Calu3 (cell line): ENCODE measurements around the gene SPINK1. TPM values are rescaled to one million over a fixed set of nuclear protein-coding genes. Genes with fewer than 3 reads are reported as not detected.

Source experiments
- BruUV-seq: library from RNA; stranded (reverse); fragments of 400-500 nt; replicated peaks from 2 replicates; lab custom pipeline; 2021; lab: Mats Ljungman, UMichigan
- CTCF ChIA-PET: fragments of 300-600 bp; sonication (Branson Sonifier 250); formaldehyde crosslinking; loops from one replicate; lab custom pipeline; 2022; ENCODE audit warnings: antibody characterized with exemption; lab: Charles Lee
- DNase-seq: peaks from one replicate; pipeline ENCODE4 v3.0.0; 2022
- H3K27ac Mint-ChIP-seq: one replicate; pipeline ENCODE4 v1.8.0; 2022; ENCODE audit warnings: mixed read lengths; ENCODE audit not compliant: unreplicated experiment
- H3K27me3 Mint-ChIP-seq: one replicate; pipeline ENCODE4 v1.8.0; 2022; ENCODE audit warnings: mixed read lengths; ENCODE audit not compliant: unreplicated experiment
- H3K36me3 Mint-ChIP-seq: one replicate; pipeline ENCODE4 v1.8.0; 2022; ENCODE audit warnings: mild to moderate bottlenecking, moderate library complexity, mixed read lengths; ENCODE audit not compliant: insufficient read depth, unreplicated experiment
- H3K4me1 Mint-ChIP-seq: one replicate; pipeline ENCODE4 v1.8.0; 2022; ENCODE audit warnings: mild to moderate bottlenecking, low read depth, mixed read lengths; ENCODE audit not compliant: unreplicated experiment
- H3K4me3 Mint-ChIP-seq: one replicate; pipeline ENCODE4 v1.8.0; 2022; ENCODE audit warnings: mild to moderate bottlenecking, low read depth, moderate library complexity, mixed read lengths; ENCODE audit not compliant: unreplicated experiment
- H3K9me3 Mint-ChIP-seq: one replicate; pipeline ENCODE4 v1.8.0; 2022; ENCODE audit warnings: low read depth, mixed read lengths; ENCODE audit not compliant: unreplicated experiment
- intact Hi-C: fragments of 100-400 bp; cut with micrococcal nuclease; formaldehyde crosslinking; loops from one replicate; pipeline ENCODE4 v1.10.0; 2022; ENCODE audit not compliant: unreplicated experiment
- total RNA-seq: library from RNA; stranded (reverse); gene quantifications from 2 replicates; pipeline ENCODE4 v1.2.3, GENCODE V29; 2022
- TF ChIP-seq, protein P1 (sequence below): fragments of 200-600 bp; IDR thresholded peaks from one replicate; pipeline ENCODE4 v1.8.0; 2022; ENCODE audit warnings: antibody characterized with exemption; ENCODE audit not compliant: unreplicated experiment

SPINK1 gene
- total RNA-seq, 1 experiment from 2014 or later: 307 TPM

DNA sequence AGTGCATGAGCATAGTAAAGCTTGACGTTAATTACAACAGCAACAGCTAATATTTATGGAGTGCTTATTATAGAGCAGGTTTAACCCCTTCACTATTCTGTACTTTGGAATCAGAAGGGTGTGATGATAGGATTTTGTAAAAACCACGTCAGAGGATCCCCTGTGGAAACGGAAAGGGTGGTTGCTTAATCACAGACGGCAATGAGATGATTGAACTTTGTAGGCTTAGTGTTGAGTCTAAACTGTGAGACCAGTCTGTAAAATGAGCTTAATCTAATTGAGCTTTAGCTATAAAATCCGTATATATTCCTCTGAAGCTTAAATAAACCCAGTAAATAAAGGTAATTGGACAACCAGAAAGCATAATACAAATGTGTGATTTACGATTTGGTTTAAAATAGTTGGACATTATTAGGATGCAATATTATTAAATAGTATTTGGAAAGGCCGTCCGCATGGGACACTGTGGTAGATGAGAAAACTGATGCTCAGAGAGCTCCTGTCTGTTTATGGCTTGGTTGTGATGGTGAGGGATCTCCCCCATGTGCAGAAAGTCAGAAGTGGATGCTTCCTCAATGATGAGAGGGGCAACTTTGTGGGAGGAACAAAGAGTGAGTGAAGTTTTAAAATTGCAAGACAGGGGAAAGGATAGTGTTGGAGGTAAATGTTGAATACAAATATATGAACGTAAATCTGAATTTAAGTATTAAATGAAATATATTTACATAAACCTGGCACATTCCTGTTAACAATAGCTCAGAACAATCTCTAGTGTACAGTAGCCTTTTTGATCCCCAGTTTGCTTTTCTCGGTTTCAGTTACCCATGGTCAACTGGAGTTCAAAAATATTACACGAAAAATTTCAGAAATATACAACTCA lies 23.7 kb upstream of the SPINK1 start:
- H3K36me3 Mint-ChIP-seq: no peaks in the 10 kb centered on the region
- H3K27ac Mint-ChIP-seq: no peak overlapping the region
- no peak overlapping the region for H3K4me3 Mint-ChIP-seq
- intact Hi-C loops: loop anchor here (5.0 kb wide), 1 partner anchor 252 kb away; no protein-coding TSS in a partner anchor
- H3K9me3 Mint-ChIP-seq: peaks cover 3% of the 10 kb centered on the region
- BruUV-seq: no TSS peak
- no peaks in the 10 kb centered on the region for H3K27me3 Mint-ChIP-seq
- no peak for DNase-seq
- CTCF ChIA-PET: interaction anchor here (0.6 kb wide), 1 partner anchor 401 kb away, joined by 3 read pairs; no protein-coding TSS in a partner anchor
- TF ChIP-seq, protein P1, sequence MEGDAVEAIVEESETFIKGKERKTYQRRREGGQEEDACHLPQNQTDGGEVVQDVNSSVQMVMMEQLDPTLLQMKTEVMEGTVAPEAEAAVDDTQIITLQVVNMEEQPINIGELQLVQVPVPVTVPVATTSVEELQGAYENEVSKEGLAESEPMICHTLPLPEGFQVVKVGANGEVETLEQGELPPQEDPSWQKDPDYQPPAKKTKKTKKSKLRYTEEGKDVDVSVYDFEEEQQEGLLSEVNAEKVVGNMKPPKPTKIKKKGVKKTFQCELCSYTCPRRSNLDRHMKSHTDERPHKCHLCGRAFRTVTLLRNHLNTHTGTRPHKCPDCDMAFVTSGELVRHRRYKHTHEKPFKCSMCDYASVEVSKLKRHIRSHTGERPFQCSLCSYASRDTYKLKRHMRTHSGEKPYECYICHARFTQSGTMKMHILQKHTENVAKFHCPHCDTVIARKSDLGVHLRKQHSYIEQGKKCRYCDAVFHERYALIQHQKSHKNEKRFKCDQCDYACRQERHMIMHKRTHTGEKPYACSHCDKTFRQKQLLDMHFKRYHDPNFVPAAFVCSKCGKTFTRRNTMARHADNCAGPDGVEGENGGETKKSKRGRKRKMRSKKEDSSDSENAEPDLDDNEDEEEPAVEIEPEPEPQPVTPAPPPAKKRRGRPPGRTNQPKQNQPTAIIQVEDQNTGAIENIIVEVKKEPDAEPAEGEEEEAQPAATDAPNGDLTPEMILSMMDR: no peak
- peaks cover 48% of the 10 kb centered on the region for H3K4me1 Mint-ChIP-seq

DNA sequence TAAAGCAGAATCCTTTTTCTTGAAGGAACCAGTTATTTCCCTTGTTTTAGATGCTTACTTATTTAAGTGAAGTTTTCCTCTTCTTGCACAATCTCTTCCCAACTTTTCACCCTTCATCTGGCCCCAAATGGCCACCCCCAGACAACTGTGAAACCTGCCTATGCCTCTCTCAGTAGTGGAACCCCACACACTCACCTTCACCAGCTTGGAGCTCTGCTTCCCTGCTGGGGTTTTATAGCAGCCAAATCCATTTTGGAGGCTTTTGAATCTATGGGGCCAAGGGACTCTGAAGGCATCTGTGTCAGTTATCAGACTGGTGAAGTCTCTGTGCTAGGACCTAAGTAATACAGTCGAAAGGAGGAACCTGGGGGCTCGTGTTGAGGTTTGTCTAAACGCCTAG lies 22.9 kb upstream of the SPINK1 start:
- H3K4me1 Mint-ChIP-seq: peaks cover 51% of the 10 kb centered on the region
- TF ChIP-seq, protein P1: no peak
- H3K36me3 Mint-ChIP-seq: no peaks in the 10 kb centered on the region
- BruUV-seq: no TSS peak
- CTCF ChIA-PET: no interaction called here
- no peak overlapping the region for H3K27ac Mint-ChIP-seq
- H3K27me3 Mint-ChIP-seq: no peaks in the 10 kb centered on the region
- H3K4me3 Mint-ChIP-seq: no peak overlapping the region
- intact Hi-C loops: no loop called here
- peaks cover 3% of the 10 kb centered on the region for H3K9me3 Mint-ChIP-seq
- no peak for DNase-seq

DNA sequence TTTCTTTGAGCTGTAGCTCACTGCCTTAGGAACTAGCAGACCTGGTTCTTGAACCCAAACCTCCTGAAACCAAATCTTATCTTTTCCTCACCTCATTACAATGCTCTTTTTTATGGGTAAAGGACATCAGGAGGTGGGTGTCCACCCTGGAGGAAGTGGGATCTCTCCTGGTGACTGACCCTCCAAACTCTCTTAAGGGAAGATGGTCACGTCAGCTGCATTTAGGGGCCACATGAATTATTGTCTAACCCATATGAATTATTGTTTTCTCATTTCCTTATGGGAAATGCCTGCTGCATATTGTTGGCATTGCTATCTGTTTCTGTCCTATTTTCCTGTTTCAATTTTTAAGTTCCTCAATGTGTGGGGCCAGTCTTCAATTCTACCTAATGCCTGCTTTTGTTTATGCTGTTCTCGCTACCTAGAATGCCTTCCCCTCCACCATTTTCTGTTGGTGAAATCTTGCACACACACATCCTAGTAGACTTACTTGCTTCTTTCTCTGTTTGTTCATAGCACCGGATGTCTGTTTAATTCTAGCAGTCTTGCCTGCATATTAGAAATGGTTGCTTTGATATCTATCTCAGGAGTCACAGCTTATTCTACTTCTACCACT lies 22.0 kb upstream of the SPINK1 start:
- H3K4me3 Mint-ChIP-seq: no peak overlapping the region
- CTCF ChIA-PET: no interaction called here
- TF ChIP-seq, protein P1: no peak
- H3K9me3 Mint-ChIP-seq: peaks cover 3% of the 10 kb centered on the region
- DNase-seq: no peak
- no TSS peak for BruUV-seq
- H3K36me3 Mint-ChIP-seq: no peaks in the 10 kb centered on the region
- H3K4me1 Mint-ChIP-seq: peaks cover 55% of the 10 kb centered on the region
- H3K27me3 Mint-ChIP-seq: no peaks in the 10 kb centered on the region
- no peak overlapping the region for H3K27ac Mint-ChIP-seq
- intact Hi-C loops: no loop called here

DNA sequence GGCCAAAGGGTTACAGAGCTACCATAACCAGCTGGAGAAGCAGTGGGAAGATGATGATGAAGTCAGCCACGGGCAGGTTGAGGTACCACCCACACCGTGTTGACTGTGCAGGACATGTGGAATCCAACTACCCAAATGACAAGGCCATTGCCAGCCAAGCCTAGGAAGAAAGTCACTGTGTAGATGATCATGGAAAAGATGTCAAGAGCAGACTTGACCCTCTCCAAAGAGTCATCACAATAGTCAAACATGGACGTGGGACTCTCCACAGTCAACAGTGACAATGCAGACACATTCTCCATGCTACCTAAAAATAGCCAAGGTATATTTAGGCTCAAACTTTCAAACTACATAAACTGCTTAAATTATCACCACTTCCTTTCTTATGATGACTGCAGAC lies 20.9 kb upstream of the SPINK1 start:
- H3K27ac Mint-ChIP-seq: no peak overlapping the region
- TF ChIP-seq, protein P1: no peak
- no peak overlapping the region for H3K4me3 Mint-ChIP-seq
- DNase-seq: no peak
- CTCF ChIA-PET: no interaction called here
- BruUV-seq: no TSS peak
- H3K4me1 Mint-ChIP-seq: peaks cover 50% of the 10 kb centered on the region
- peaks cover 3% of the 10 kb centered on the region for H3K9me3 Mint-ChIP-seq
- H3K27me3 Mint-ChIP-seq: no peaks in the 10 kb centered on the region
- intact Hi-C loops: no loop called here
- no peaks in the 10 kb centered on the region for H3K36me3 Mint-ChIP-seq
